Measurements from ENCODE around the gene GADD45A. TPM values are rescaled to one million over a fixed set of nuclear protein-coding genes. Genes with fewer than 3 reads are reported as not detected.

Gene GADD45A
- total and polyA plus RNA-seq, 4 donors = 26.3 to 57.9 (median 33.4) TPM

DNA sequence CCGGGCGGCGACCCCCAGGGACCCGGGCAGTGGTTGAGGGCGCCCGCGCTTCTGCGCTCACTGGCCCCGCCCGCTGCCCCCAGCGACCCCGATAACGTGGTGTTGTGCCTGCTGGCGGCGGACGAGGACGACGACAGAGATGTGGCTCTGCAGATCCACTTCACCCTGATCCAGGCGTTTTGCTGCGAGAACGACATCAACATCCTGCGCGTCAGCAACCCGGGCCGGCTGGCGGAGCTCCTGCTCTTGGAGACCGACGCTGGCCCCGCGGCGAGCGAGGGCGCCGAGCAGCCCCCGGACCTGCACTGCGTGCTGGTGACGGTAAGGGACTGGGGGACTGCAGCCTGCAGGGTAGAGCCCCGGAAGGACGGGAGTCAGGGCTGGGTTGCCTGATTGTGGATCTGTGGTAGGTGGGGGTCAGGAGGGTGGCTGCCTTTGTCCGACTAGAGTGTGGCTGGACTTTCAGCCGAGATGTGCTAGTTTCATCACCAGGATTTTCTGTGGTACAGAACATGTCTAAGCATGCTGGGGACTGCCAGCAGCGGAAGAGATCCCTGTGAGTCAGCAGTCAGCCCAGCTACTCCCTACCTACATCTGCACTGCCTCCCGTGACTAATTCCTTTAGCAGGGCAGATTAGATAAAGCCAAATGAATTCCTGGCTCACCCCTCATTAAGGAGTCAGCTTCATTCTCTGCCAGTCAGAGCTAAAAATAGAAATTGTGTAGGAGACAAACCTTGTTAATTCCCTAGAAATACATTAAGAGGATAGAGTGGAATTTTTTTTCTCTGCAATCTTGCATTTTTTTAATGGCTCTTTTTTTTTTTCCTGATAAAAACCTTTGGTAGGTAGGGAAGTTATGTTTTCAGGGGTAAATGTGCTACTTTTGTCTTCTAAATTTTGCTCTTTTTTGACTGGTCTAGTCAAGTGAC is 1.5 kb downstream of the GADD45A start (continued):
- TF ChIP-seq, protein P1, sequence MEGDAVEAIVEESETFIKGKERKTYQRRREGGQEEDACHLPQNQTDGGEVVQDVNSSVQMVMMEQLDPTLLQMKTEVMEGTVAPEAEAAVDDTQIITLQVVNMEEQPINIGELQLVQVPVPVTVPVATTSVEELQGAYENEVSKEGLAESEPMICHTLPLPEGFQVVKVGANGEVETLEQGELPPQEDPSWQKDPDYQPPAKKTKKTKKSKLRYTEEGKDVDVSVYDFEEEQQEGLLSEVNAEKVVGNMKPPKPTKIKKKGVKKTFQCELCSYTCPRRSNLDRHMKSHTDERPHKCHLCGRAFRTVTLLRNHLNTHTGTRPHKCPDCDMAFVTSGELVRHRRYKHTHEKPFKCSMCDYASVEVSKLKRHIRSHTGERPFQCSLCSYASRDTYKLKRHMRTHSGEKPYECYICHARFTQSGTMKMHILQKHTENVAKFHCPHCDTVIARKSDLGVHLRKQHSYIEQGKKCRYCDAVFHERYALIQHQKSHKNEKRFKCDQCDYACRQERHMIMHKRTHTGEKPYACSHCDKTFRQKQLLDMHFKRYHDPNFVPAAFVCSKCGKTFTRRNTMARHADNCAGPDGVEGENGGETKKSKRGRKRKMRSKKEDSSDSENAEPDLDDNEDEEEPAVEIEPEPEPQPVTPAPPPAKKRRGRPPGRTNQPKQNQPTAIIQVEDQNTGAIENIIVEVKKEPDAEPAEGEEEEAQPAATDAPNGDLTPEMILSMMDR (IDR thresholded peaks at IDR 0.05; ENCODE audit: low read depth, low read length, missing input control) = no peak
- peak; percentile 79 to 86 for TF ChIP-seq RXRA (IDR thresholded peaks at IDR 0.05)

- TF ChIP-seq NR2F2 (IDR thresholded peaks at IDR 0.05) (no peak), EGR1 (IDR thresholded peaks at IDR 0.05; ENCODE audit: low read depth in 2 of 2) (no peak), ATF3 (IDR thresholded peaks at IDR 0.05) (no peak), FOXA1 (IDR thresholded peaks at IDR 0.05) (no peak), ZBTB33 (IDR thresholded peaks at IDR 0.05) (no peak), JUND (IDR thresholded peaks at IDR 0.05) (no peak), RAD21 (IDR thresholded peaks at IDR 0.05) (no peak)
- TF ChIP-seq, protein P1 (IDR thresholded peaks at IDR 0.05; ENCODE audit: low read depth, low read length, missing input control) = no peak
- peak overlapping the region; percentile 88 to 97 for H3K27ac ChIP-seq (ENCODE audit: low read depth in 1 of 2, low read length in 2 of 2)
- H3K9me3 ChIP-seq (ENCODE audit: control insufficient read depth in 4 of 4, low read length in 3 of 4) = no peaks in the 10 kb centered on the region
- no peak for DNase-seq (ENCODE audit: low spot score)
- H3K4me1 ChIP-seq (ENCODE audit: control insufficient read depth in 4 of 4, insufficient read depth in 4 of 4, low read length in 3 of 4) = peaks cover 0 to 28% (median 20%) of the 10 kb centered on the region in 4 donors
- H3K9ac ChIP-seq (ENCODE audit: low read depth in 1 of 2, low read length in 2 of 2) = peak overlapping the region; percentile 70 to 94
- H3K27me3 ChIP-seq (ENCODE audit: control insufficient read depth in 4 of 4, insufficient read depth in 4 of 4, low read length in 3 of 4) = no peaks in the 10 kb centered on the region
- H3K4me3 ChIP-seq (ENCODE audit: low read depth in 1 of 3, low read length in 3 of 3) = peak overlapping the region; percentile 74 to 98 (median 94)
- 17% methylated on average over 3 of the region's 3 CpGs for WGBS
- H3K36me3 ChIP-seq (ENCODE audit: control insufficient read depth in 4 of 4, insufficient read depth in 3 of 4, low read depth in 1 of 4, low read length in 3 of 4) = peaks cover 5 to 13% (median 8%) of the 10 kb centered on the region in 4 donors
These were observed 2.2 kb downstream of the GADD45A start for GRCh38 chr1:67687198-67687545.

GRCh38 chr1:67687649-67688048 is 2.6 kb downstream of the GADD45A start:
- H3K4me1 ChIP-seq (ENCODE audit: control insufficient read depth in 4 of 4, insufficient read depth in 4 of 4, low read length in 3 of 4) = peaks cover 0 to 28% (median 20%) of the 10 kb centered on the region in 4 donors
- H3K4me3 ChIP-seq (ENCODE audit: low read depth in 1 of 3, low read length in 3 of 3) = peak overlapping the region in 2 of 3 donors; percentile 74 to 94
- no peak for DNase-seq (ENCODE audit: low spot score)
- no peaks in the 10 kb centered on the region for H3K9me3 ChIP-seq (ENCODE audit: control insufficient read depth in 4 of 4, low read length in 3 of 4)
- H3K36me3 ChIP-seq (ENCODE audit: control insufficient read depth in 4 of 4, insufficient read depth in 3 of 4, low read depth in 1 of 4, low read length in 3 of 4) = peaks cover 5 to 13% (median 8%) of the 10 kb centered on the region in 4 donors
- H3K27me3 ChIP-seq (ENCODE audit: control insufficient read depth in 4 of 4, insufficient read depth in 4 of 4, low read length in 3 of 4) = no peaks in the 10 kb centered on the region
- WGBS = 30% methylated on average over 4 of the region's 4 CpGs
- H3K9ac ChIP-seq (ENCODE audit: low read depth in 1 of 2, low read length in 2 of 2) = peak overlapping the region; percentile 70 to 94
- no peak overlapping the region for H3K27ac ChIP-seq (ENCODE audit: low read depth in 1 of 2, low read length in 2 of 2)
- TF ChIP-seq, protein P2, sequence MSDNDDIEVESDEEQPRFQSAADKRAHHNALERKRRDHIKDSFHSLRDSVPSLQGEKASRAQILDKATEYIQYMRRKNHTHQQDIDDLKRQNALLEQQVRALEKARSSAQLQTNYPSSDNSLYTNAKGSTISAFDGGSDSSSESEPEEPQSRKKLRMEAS (IDR thresholded peaks at IDR 0.05) = no peak
- TF ChIP-seq JUND (IDR thresholded peaks at IDR 0.05) (no peak), TAF1 (conservative IDR thresholded peaks at IDR 0.05) (no peak), ZBTB33 (IDR thresholded peaks at IDR 0.05) (no peak), RAD21 (IDR thresholded peaks at IDR 0.05) (no peak), ATF3 (IDR thresholded peaks at IDR 0.05) (no peak), RXRA (IDR thresholded peaks at IDR 0.05) (no peak), YY1 (IDR thresholded peaks at IDR 0.05) (no peak), HNF4G (IDR thresholded peaks at IDR 0.05) (no peak), EGR1 (IDR thresholded peaks at IDR 0.05; ENCODE audit: low read depth in 2 of 2) (no peak), FOXA1 (IDR thresholded peaks at IDR 0.05) (no peak), NR2F2 (IDR thresholded peaks at IDR 0.05) (no peak), HNF4A (conservative IDR thresholded peaks at IDR 0.05) (no peak)
- TF ChIP-seq, protein P1 (IDR thresholded peaks at IDR 0.05; ENCODE audit: low read depth, low read length, missing input control) = no peak
